Mucosa of descending colon (tissue), 3 donors: ENCODE measurements around the gene ARHGEF10L. TPM values are rescaled to one million over a fixed set of nuclear protein-coding genes. Genes with fewer than 3 reads are reported as not detected.

Experiments
- ATAC-seq: fragments of 200-7000 bp; cut with Tn5 transposase; one replicate; pipeline ENCODE4 v1.9.1; 2020; ENCODE audit warnings: mild to moderate bottlenecking, moderate library complexity
- DNase-seq, 3 donors: peaks; one replicate each; pipeline ENCODE4 v3.0.0-alpha.2; 2020
- H3K36me3 ChIP-seq: fragments of 200-600 bp; one replicate; pipeline ENCODE4 v1.8.0; 2021; ENCODE audit warnings: low read depth, mild to moderate bottlenecking
- H3K4me1 ChIP-seq: fragments of 200-600 bp; one replicate; pipeline ENCODE4 v1.8.0; 2021; ENCODE audit warnings: low read depth, mild to moderate bottlenecking
- H3K4me3 ChIP-seq: fragments of 200-600 bp; one replicate; pipeline ENCODE4 v1.8.0; 2021; ENCODE audit warnings: mild to moderate bottlenecking
- H3K9me3 ChIP-seq: fragments of 200-600 bp; one replicate; pipeline ENCODE4 v1.8.0; 2021; ENCODE audit warnings: mild to moderate bottlenecking
- CTCF ChIP-seq: fragments of 200-600 bp; IDR thresholded peaks from one replicate; pipeline ENCODE4 v1.8.0; 2022; ENCODE audit warnings: antibody characterized with exemption, mild to moderate bottlenecking
- intact Hi-C, 2 donors: fragments of 100-400 bp; cut with DNase I in 1 of 2; cut with micrococcal nuclease in 1 of 2; formaldehyde crosslinking; loops; one replicate each; pipeline versions ENCODE4 v1.11.0 to v1.11.1; 2022; cut with DNase I, micrococcal nuclease
- total RNA-seq, 3 donors: library from RNA; stranded (reverse); fragmentation: NEBNext Ultra II Directional in 2 of 3; extraction: Animal tissue kit (Norgen Biotek cat#: 25700) in 2 of 3; gene quantifications; one replicate each; pipeline versions ENCODE4 v1.2.1 to v1.2.4, GENCODE V29; 2021 to 2023
- donor health status: DM: no; HTN: no; CAD: no; lungs with moderate emphysema.
- donor health status: DM: no; HTN: no; CAD: no.
- donor health status: DM: no; HTN: yes; CAD: no.

Gene ARHGEF10L
- total RNA-seq, 3 donors from 2014 or later: 87.6 to 146 (median 144) TPM

GRCh38 chr1:17673329-17674072, 134.0 kb downstream of the ARHGEF10L start:
- H3K4me1 ChIP-seq: no peaks in the 10 kb centered on the region
- intact Hi-C loops: no loop called here
- no peaks in the 10 kb centered on the region for H3K9me3 ChIP-seq
- DNase-seq (no peak), ATAC-seq (no peak)
- no peak overlapping the region for H3K4me3 ChIP-seq
- no peaks in the 10 kb centered on the region for H3K36me3 ChIP-seq
- TF ChIP-seq CTCF: no peak

DNA sequence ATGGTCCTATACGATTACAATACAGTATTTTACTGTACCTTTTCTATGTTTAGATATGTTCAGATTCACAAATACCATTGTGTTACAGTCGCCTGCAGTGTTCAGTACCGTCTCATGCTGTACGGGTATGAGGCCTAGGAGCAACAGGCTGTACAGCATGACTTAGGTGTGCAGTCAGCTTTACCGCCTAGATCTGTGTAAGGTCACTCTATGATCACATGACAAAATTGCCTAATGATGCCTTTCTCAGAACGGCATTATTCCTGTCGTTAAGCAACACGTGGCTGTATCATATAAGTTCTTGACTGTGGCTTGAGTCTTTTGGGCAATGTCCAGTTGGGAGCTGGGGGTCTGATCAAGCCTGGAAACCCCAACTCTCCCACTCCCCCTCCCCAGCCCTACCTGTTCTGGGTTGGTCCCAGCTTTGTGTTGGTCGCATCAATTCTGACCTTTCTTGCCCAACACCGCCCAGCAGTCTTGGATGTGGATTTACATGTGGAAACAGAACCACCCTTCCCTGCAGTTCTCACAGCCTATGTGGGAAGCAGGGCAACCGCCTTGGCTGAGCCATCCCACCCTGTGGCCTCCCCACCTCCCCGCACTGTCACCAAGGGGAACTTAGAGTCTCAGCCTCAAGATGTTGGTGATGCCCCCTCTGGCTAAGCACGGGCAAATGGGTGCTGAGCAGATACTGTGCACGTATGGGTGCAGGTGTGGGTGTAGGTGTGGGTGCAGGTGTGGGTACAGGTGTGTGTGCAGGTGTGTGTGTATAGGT, 135.4 kb downstream of the ARHGEF10L start:
- Histone ChIP-seq H3K4me3 (no peak overlapping the region), H3K9me3 (no peaks in the 10 kb centered on the region), H3K4me1 (no peaks in the 10 kb centered on the region), H3K36me3 (no peaks in the 10 kb centered on the region)
- DNase-seq (no peak), ATAC-seq (peak; percentile 5)
- TF ChIP-seq CTCF: no peak
- intact Hi-C loops: no loop called here

DNA sequence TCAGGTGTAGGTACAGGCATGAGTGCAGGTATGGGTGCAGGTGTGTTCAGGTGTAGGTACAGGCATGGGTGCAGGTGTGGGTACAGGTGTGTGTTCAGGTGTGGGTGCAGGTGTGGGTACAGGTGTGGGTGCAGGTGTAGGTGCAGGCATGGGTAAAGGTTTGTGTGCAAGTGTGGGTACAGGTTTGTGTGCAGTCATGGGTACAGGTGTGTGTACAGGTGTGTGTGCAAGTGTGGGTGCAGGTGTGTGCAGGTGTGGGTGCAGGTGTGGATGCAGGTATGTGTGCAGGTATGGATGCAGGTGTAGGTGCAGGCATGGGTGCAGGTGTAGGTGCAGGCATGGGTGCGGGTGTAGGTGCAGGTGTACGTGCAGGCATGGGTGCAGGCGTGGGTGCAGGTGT, 136.2 kb downstream of the ARHGEF10L start:
- no peak for TF ChIP-seq CTCF
- ATAC-seq (no peak), DNase-seq (no peak)
- Histone ChIP-seq H3K36me3 (no peaks in the 10 kb centered on the region), H3K9me3 (no peaks in the 10 kb centered on the region), H3K4me3 (no peak overlapping the region), H3K4me1 (no peaks in the 10 kb centered on the region)
- intact Hi-C loops: no loop called here

DNA sequence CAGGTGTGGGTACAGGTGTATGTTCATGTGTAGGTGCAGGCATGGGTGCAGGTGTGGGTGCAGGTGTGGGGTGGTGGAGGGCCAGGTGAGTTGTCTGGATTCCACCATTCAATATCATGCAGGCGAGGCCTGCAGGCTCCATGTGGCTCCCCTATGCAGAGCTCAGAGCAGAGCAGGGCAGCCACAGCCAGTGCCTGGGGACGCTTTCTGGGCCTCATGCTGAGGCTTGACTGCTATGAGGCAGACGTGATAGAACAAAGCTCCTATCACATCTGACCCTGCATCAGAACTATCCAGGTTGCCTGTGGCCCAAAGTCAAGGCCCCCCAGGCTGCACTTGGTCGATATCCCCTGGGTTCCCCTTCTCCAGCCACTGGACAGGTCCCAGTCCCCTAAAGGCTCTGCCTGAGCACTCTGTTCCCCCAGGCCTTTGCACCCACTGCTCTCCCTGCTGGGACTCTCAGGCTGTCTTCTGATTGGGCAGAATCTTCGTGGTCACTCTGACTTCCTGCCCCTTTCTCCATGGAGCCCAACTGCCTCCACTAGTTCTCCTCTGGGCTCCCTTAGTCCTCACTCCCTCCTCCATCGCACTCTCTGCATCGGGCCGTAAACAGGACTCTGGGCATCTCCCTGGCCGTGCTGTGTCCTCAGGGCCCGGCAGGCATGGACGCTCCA, 137.0 kb downstream of the ARHGEF10L start:
- ATAC-seq (no peak), DNase-seq (no peak)
- no peak overlapping the region for H3K4me3 ChIP-seq
- no peak for TF ChIP-seq CTCF
- H3K9me3 ChIP-seq: no peaks in the 10 kb centered on the region
- H3K36me3 ChIP-seq: no peaks in the 10 kb centered on the region
- no peaks in the 10 kb centered on the region for H3K4me1 ChIP-seq
- intact Hi-C loops: no loop called here

DNA sequence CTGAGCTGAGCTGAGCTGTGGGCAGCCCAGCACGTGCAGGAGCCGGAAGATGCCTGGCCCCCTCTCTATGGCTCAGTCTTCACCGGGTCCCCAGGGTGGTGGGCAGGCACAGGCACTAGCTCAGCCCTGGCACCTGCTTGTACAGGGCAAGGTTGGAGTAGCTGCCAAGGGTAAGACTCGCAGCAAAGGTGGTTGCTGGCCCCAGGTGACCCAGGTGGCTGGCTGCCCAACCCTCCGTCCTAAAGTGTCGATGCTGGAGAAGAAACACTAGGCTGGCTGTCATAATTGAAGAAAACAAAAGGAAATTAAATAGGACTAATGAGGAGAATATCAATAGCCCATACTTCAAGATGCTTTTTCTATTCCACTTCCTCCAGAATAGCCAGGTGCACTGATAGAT, 138.5 kb downstream of the ARHGEF10L start:
- no peak for DNase-seq
- ATAC-seq: no peak
- Histone ChIP-seq H3K4me3 (no peak overlapping the region), H3K36me3 (no peaks in the 10 kb centered on the region), H3K4me1 (no peaks in the 10 kb centered on the region), H3K9me3 (no peaks in the 10 kb centered on the region)
- intact Hi-C loops: no loop called here
- no peak for TF ChIP-seq CTCF
